G401.6 (cell line): ENCODE data around the gene RIN3.
"Not testable (repeated sequence)": the region's sequence is repeated elsewhere in the genome, so short reads cannot be mapped to it uniquely, and the experiment has no call there.

Experiments used
- FAIRE-seq: peaks from 2 replicates; lab custom pipeline; 2012; peaks lifted over from hg19 to GRCh38; lab: Jason Lieb, UNC

The RIN3 gene

DNA sequence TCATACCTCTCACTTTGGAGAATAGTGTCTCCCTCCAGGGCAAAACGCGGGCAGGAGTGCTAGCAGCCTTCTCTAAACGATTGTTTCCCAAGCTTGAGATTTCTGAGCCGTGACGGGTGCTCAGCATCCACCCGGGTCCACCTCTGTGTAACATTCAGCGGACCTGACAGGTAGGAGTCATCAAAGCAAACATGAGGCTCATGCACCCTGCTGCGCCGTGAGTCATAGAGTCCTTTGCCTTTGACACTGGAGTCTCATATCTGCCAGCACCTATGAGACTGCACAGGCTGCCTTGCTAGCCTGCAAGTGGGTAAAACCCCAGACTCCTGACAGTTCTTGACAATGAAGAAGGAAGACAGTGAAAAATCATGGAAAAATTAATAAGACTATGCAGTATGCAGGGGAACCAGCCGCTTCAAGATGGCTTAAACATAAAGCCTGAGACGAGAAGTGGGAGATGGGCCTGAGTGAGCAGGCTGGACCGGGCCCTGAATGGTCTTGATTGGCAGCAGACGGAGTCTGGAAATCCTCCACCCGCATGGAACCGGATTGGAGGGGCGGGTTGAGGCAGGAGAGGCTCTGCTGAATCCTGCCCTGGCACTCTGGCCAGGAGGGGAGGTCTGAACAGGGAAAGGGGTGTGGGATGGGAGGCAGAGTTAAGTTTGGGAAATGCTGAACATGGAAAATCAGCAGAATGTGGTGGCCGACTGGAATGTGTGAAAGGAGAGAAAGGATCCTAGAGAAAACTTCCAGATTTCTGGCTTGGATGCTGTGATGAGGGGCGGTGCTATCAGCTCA lies 180.6 kb downstream of the RIN3 start:
- FAIRE-seq = no peak

DNA sequence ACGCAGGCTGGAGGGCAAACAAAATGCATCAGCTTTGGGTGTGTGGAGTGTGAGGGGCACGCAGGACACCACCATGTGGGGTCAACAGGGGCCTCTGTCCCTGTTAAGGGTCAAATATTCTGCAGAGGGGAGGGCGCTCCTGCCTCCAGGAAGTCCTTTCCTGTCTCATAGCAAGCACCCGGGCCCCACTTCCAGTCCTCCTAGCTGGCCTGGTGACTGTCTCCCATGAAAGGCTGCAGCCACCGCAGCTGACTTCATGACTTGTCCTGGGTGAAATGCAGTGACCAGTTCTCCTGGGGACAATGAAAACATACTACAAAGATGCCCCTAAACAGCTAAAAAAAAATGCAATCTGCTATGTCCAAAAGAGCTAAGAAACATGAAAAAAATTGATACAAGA lies 181.2 kb downstream of the RIN3 start:
- FAIRE-seq = no peak

DNA sequence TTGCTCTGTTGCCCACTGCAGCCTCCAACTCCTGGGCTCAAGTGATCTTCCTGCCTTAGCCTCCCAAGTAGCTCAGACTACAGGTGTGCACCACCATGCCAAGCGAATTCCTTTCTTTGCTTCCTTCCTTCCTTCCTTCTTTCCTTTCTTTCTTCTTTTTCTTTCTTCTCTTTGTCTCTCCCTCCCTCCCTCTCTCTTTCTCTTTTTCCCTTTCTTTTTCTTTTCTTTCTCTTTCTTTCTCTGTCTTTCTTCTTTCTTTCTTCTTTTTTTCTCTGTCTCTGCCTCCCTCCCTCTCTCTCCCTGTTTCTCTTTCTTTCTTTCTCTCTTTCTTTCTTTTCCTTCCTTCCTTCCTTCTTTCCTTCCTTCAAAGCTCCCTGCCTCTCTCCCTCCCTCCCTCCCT lies 182.0 kb downstream of the RIN3 start:
- FAIRE-seq = no peak

DNA sequence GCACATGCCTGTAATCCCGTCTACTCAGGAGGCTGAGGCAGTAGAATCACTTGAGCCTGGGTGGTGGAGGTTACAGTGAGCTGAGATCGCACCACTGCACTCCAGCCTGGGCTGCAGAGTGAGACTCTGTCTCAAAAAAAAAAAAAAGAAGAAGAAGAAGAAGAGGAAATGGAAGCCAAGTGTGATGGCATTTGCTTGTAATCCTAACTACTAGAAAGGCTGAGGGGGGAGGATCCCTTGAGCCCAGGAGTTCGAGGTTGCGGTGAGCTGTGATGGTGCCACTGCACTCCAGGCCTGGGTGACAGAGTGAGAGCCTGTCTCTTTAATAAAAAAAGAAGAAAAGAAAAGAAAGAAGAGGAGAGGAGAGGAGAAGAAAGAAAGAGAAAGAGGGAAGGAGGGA lies 182.8 kb downstream of the RIN3 start:
- FAIRE-seq = no peak

DNA sequence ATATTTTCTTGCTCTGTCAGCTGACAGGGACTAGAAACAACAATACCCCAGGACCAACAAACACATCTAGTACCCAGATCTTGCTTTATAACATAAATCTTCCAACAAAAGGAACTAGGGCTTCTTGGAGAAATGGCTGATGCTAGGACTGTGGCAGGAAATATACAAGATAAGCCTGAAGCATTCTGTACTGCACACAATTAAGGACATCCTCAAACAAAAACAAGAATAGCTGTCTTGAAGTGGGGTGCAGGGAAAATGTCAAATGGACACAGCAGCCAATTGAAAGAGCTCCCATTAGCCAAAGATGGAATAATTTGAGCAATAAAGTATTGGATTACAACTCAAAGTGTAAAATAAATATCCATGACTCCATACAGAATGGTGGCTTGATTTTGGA lies 184.8 kb downstream of the RIN3 start:
- no peak for FAIRE-seq

DNA sequence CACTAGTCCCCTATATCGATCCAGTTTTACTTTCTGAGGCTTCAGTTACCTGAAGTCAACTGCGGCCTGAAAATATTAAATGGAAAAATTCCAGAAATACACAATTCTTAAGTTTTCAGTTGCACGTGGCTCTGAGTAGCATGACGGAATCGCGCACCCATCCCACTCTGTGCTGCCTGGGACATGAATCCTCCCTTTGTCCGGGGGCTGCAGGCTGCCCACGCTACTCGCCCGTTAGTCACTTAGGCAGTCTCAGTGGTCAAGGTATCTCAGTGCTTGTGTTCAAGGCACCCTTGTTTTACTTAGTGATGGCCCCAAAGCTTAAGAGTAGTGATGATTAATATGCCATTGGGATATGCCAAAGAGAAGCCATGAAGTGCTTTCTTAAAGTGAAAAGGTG lies 188.2 kb downstream of the RIN3 start:
- FAIRE-seq = no peak

DNA sequence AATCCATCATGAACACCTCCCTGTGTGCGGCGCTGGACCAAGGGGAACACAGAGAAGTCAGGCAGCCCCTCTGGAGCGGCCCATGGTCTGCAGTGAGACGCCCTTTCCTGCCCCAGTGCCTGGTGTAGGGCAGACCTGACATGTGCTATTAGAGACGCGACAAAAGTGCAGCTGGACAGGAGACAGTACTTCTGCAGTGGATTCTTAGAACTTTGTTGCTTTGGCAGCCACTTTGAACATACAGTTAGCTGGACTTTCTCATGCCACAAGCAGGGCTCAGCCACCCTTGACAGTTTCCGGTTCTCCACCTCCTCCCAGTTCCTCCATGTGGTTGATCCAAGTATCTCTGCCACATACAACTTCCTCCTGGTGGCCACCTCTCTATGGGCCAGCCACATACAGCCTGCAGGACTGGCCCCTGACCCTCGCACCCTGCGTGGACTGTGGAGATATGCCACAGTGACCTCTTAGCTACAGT lies 188.9 kb downstream of the RIN3 start:
- FAIRE-seq = no peak

DNA sequence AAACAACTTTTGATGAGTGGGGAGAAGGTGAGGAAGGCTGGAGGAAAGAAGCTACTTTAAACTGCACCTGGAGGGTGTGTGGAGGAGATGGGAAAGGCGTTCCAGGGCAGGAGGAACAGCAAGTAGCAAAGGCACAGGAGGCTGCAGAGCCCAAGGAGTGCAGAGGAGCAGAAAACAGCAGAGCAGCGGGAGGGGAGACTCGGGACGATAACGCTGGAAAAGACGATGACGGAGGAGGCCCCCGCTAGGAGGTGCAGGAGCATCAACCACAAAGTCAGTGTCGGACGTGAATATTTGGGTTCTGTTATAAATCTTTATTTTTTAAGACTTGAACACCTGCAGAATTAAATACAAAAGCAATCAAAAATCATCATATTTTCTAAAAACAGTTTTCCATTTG lies 189.9 kb downstream of the RIN3 start:
- FAIRE-seq = no peak

DNA sequence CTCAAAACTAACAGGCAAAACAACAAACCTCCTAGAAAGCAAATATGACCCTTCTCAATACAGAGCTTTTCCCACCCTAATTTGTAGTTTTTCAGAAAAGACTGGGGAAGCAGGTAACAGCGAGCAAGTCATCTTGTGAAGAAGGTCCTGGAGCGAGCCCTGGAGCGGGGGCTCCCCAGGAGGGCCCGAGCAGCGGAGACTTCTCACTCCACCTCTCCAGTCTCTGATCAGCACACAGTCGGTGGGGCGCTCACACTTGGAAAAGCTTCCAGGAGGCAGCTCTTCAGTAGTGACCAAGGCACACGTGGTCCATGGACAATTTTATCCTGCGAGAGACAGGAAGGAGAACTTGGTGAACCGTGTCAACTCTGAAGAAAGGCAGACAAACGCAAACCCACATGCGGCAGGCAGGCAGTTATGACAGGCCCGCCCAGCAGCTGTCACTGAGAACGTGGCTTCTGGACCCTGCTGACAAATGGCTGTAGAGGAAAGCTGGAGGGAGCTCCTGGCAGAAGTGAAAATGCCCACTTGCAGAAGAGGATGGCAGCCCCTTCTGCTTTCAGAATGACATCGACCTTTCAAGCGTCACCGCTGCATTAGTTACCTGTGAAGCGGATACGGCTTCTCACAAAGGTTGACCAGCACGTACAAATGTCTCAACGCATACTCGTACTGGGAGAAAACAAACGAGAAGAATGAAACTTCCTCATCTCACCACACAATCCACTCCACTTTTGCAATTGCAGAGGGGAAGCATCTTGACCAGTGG lies 190.6 kb downstream of the RIN3 start:
- no peak for FAIRE-seq

DNA sequence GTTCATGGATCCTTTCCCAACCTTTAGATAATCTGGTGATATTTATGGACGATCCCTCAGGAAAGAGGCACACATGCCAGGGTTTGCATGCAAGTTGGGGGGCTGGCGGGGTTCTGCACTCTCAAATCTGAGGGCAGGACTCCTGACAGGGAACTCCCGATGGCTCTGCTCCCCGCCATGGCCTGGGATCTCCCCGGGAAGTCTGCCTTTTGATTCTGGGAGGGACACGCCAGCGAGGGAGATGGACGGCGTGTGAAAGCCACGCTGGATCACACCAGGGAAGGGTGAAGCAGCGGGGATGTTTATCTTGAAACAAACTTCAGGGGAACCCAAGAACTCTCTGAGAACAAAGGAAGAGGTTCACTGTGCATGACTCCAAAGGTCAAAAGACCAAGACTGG lies 191.2 kb downstream of the RIN3 start:
- no peak for FAIRE-seq

DNA sequence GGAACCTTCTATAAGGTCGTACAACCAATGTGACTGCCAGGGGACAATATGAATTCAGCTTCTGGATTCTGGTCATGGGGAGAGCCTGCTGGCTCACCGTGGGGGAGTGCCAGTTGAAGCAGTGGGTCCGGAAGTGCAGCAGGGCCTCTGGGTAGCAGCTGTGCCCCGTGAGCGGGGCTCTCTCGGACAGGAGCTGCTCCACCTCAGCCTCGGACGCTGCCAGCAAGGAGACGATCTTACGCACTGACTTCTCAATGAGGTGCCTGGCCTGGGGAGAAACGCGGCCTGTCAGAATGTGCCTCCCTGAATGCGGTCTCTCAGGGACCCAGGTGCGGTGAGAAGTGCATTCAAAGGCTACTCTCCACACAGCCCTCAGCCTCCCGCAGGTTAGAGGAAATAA lies 192.8 kb downstream of the RIN3 start:
- FAIRE-seq = no peak

DNA sequence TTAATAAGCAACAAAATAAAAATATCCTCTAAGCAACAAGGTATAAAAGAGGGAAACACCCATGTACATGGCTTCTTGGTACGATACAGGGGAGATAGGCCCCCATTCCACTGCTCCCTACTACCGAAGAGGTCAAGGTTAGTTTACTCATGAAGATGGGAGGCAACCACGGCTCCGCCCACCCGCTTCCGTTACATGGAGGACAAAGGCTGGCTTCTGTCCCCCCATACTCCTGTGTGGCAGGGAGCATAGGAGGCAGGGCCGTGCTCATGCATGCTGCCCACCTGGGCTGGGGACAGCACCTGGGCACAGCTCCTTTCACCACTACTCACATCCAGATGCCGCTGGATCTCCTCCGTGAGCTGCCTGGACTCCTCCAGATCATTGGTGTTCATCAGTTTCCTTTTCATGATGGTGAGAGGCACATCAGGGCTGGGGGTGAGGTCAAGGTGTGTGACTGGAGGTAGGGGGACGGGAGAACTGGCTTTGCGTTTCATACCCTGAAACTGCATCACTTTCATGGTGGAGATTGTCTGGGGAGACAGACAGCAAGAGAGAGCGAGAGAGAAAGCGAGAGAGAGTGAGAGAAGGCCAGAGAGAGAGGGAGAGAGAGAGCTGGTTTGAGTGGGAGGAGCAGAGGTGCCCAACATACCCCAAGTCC lies 195.9 kb downstream of the RIN3 start:
- FAIRE-seq = no peak

DNA sequence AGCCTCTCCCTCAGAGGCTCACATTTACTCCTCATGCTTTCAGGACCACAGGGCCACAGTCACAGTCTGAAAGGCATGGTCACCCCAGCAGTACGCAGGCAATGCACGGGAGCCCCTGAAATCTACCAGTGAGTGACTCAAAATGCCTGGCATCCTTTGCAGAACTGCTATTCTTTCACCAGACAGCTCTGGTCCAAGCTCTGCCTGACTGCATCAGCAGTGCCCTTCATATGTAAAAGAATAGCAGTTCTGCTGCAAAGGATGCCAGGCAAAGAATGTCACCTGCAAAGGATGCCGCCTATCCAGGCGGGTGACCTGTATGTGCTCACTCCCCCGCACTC lies 196.4 kb downstream of the RIN3 start:
- no peak for FAIRE-seq

DNA sequence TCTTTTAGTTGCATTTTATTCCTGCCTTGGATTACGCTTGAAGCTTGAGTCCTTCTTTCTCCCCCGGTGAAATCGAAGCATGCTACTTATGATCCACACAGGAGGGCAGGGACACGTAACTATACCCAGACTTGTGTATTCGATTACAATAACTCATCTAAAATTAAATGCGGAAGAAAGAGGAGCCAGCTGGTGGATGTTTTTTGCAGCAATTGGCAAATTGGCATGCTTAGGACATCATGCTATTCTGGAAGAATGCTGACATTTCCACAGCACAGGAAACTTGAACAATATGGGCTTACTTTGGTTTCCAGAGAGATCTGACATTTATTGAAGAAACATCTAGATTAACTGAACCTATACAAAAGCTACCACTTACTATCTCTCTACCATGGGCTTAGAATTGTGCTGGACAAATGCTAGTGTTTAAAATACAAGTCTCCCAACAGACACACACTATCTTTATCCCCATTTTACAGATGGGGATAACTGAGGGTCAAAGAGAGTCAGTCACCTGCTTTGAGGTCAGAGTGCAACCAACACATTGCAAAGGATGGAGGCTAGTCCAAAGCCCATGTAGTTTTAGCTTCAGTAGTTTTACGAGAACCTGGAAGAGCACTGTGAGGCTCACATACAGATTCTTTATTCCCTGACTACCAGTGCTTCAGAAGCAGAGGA lies 198.5 kb downstream of the RIN3 start:
- no peak for FAIRE-seq

DNA sequence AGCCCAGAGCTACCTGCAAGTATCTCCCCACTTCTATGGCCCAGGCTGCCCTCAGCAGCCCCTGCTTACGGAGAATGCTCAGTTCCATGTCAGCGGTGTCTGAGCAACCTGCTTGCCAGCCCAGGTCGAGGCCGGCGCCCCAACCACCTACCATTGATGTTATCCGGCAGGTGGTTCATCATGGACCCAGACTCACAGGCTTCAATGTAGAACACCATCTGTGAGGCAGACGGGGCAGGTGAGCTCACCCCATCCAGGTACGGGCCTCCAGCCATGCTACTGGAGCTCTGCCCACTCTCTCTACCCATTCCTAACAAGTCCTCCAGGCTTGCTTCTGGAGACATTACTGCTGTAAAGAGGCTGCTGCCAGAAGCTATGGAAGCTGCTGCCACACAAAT lies 199.1 kb downstream of the RIN3 start:
- FAIRE-seq = no peak

DNA sequence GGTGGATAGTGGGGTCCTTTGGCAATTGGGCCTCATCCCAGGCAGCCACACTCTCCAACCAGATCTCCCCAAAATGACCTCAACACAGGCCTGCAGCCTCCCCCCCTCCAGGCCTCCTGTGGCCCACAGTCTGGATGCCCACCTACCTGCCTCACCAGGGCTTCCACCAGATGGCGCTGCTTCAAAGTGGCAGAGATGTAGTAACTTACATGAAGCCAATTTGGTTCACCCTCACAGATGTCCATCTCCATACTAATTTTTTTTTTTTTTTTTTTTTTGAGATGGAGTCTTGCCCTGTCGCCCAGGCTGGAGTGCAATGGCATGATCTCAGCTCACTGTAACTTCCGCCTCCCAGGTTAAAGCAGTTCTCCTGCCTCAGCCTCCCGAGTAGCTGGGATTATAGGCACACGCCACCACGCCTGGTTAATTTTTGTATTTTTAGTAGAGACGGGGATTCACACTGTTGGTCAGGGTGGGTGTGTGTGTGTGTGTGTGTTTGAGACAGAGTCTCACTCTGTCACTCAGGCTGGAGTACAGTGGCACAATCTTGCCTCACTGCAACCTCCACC lies 201.2 kb downstream of the RIN3 start:
- FAIRE-seq = not testable (repeated sequence)

DNA sequence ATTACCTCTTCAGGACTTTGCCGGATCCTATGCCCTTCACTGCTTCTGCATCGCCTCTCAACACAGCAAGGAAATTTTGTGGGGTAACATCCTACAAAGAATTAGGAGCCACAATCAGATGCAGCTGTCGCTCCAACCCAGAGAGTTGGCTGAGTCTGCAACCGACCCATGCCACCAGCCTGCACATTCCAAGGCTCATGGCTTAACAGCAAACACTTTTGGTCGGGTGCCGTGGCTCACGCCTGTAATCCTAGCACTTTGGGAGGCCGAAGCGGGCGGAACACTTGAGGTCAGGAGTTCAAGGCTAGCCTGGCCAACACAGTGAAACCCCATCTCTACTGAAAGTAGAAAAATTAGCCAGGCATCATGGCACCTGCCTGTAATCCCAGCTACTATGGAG lies 202.6 kb downstream of the RIN3 start:
- no peak for FAIRE-seq

DNA sequence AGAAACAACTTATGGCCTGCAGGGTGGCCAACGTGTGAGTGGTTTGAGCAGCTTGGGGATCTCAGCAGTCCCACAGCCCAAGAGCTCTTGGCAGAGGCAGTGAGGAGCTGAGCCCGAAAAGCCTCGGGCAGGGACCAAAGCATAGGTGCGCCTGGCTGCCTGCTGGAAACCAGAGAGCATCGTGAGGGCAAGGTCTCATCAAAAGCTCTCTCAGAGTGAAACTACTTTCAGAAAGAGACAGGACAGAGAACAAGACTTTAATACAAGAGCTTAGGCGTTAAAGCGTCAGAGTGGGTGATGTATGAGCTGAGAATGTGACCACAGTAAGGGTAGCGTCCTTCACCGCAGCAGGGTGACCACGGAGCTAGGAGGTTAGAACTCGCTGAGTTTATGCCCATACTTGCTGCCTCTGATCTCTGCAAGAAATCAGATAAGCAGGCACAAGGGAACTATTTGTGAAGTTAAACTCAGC lies 204.0 kb downstream of the RIN3 start:
- no peak for FAIRE-seq

DNA sequence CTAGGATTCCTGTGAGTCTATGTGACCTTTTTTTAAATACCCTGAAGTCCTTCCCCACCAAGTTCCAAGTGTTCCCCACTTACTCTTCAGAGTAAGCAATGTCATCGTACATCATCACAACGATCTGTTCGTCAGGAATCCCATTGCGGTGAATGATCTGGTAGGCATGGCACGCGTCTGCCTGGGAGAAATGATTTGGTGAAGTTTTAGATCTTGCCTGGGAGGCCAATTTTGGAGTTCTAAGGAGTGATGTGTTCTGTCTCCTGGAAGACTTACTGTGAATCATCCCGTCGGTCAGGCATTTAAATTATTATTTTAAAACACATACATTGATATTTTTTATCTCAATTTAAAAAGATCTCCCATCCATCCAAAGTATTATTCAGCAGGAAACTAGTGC lies 205.1 kb downstream of the RIN3 start:
- FAIRE-seq = no peak

DNA sequence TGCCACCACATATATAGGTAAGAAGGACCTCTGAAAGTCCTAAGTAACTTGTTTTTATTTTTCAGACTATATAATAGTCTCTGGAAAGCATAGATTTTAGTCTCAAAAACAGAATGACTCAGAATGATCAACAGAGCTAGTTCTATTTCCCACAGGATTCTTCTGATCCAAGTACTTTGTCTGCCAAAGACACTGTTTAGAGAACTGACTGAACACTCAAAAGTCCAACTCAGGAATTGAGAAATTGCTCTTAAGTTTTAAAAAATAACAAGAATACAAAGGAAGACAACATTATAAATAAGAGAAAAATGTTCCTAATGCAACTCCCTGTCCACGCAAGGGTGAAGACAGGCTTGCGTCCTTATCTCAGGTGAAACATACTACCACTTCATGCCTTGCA lies 205.8 kb downstream of the RIN3 start:
- FAIRE-seq = no peak

DNA sequence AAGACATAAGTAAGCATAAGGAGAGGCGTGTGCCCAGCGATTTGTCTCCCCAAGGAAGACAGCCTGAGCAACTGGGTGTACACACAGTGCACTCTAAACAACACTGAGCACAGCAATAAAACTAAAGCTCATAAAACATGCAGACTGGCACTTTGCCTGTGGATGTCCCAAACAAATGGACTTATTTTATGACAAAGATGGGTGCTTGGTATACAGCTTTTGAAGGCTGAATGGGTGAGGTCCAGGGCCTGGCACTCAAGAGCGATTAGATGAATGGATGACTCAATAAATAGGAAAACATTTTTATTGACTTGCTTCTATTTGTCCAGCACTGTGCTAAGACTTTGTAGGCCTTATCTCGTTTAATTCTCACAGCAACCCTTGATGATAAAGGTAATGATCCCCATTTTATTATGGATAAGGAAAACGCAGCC lies 206.3 kb downstream of the RIN3 start:
- FAIRE-seq = no peak
